ENCODE data around the gene SMLR1. TPM values are rescaled to one million over a fixed set of nuclear protein-coding genes. Genes with fewer than 3 reads are reported as not detected.

Gene SMLR1
- total and polyA plus RNA-seq, 8 donors, result 0.13 to 0.23 (median 0.19) TPM; not detected in 2

DNA sequence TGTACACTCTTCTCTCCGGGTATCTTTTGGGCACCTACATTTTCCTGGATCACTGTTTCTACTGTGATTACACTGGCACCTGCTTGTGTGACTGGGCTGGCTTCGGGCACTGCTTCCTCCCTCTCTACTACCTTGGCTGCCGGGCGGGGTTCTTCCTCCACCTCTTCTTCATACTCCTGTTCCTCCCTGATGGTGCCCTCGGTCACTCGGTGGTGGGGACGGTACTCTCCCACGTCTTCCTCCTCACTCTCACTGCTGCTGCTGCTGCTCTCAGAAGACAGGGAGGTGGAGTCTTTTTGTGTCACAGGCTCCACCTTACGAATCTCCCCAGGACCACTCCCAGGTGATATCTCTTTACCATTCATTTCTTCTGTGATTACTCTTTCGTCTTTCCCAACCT lies 42.5 kb downstream of the SMLR1 start:
- intact Hi-C loops (cut with DNase I), result no loop called here

DNA sequence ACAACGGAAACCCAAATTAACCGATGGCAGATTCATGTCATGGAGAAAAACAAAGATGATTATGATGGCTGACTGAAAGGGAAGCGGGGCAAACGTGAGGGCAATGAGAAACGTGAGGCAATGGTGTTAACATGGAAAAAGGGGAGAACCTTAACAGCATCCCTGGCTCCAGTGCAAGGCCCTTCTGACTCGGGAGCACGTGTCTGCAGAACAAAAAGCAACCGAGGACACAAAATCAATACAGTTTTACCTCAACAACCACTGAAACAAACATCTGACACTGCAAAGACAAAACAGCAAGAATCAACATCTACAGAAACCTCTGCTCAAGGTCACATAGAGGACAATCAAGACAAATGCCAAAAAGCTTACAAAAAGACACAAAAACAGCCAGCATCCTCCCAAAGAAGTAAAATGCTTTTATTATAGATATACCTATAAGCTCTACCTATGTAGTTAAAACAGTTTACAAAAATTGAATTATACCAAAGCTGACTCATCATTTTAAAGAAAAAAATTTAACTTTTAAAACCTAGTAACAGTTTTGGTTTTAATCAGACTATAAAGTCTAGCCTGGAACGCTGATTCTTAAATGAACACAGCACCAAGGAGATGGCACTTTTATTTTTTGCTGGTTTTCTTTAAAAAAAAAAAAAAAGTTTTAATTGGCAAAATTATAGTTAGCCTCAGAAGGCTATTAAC lies 43.1 kb downstream of the SMLR1 start:
- no peak for DNase-seq
- no peaks in the 10 kb centered on the region for H3K9me3 ChIP-seq
- TF ChIP-seq, protein P1, sequence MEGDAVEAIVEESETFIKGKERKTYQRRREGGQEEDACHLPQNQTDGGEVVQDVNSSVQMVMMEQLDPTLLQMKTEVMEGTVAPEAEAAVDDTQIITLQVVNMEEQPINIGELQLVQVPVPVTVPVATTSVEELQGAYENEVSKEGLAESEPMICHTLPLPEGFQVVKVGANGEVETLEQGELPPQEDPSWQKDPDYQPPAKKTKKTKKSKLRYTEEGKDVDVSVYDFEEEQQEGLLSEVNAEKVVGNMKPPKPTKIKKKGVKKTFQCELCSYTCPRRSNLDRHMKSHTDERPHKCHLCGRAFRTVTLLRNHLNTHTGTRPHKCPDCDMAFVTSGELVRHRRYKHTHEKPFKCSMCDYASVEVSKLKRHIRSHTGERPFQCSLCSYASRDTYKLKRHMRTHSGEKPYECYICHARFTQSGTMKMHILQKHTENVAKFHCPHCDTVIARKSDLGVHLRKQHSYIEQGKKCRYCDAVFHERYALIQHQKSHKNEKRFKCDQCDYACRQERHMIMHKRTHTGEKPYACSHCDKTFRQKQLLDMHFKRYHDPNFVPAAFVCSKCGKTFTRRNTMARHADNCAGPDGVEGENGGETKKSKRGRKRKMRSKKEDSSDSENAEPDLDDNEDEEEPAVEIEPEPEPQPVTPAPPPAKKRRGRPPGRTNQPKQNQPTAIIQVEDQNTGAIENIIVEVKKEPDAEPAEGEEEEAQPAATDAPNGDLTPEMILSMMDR (IDR thresholded peaks at IDR 0.05), result no peak
- H3K27me3 ChIP-seq, result no peaks in the 10 kb centered on the region
- no peak for ATAC-seq
- peaks cover 0 to 13% of the 10 kb centered on the region in 2 donors for H3K36me3 ChIP-seq
- intact Hi-C loops (cut with DNase I), result no loop called here
- no peak overlapping the region for H3K4me3 ChIP-seq
- H3K4me1 ChIP-seq, result no peaks in the 10 kb centered on the region
- no peak overlapping the region for H3K27ac ChIP-seq

More for the DNA sequence above, 42.5 kb downstream of the SMLR1 start:
- H3K4me1 ChIP-seq, result no peaks in the 10 kb centered on the region
- H3K27ac ChIP-seq, result no peak overlapping the region
- no peak overlapping the region for H3K4me3 ChIP-seq
- ATAC-seq (no peak), DNase-seq (no peak)
- no peaks in the 10 kb centered on the region for H3K9me3 ChIP-seq
- H3K36me3 ChIP-seq, result peaks cover 0 to 15% of the 10 kb centered on the region in 2 donors
- TF ChIP-seq, protein P1 (IDR thresholded peaks at IDR 0.05), result no peak
- no peaks in the 10 kb centered on the region for H3K27me3 ChIP-seq

DNA sequence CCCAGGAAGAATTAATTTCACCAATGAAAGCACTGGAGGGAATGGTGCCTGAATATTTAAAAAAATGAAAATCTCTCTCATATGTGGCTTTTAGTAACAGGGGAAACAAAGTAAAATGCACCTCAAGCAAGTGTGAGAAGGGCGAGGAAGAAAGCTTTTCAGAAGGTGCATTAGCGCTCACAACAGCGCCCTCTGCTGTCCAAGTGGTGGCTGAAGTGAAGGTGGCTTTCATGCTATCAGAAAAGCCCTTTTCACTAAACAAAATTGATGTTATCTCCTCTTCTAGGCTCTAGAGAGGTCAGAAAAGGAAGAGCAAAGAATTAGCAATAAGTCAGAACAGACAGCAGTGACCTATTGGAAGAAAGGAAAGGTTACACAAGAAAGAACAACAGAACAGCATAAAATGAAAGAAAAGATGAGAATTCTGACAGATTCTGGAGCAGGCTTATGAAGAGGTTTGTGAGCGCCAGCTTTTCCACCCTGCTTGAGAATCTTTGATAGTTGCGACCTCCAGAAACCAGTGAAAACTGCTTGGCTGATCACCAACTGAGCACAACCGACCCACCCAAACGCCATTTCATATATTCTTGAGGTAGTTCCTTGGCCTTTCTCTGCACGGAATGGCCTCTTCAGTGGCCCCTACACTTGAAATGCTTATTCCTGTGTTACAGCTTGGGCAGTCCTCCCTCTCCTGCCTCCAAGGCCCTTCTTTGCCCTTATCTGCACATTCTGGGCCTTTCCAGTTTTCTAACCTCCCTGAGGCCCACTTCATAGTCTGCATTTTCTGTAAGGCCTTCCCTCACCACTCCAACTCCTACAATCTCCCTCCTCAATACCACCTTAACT lies 45.3 kb downstream of the SMLR1 start:
- intact Hi-C loops (cut with DNase I), result no loop called here
- ATAC-seq (peak; percentile 78), DNase-seq (peak; percentile 42 to 81 (median 56))
- Histone ChIP-seq H3K4me3 (no peak overlapping the region), H3K4me1 (no peaks in the 10 kb centered on the region), H3K9me3 (no peaks in the 10 kb centered on the region), H3K36me3 (peaks cover 0 to 8% of the 10 kb centered on the region in 2 donors), H3K27ac (no peak overlapping the region), H3K27me3 (no peaks in the 10 kb centered on the region)
- TF ChIP-seq, protein P1 (IDR thresholded peaks at IDR 0.05), result peak; percentile 83 to 84

DNA sequence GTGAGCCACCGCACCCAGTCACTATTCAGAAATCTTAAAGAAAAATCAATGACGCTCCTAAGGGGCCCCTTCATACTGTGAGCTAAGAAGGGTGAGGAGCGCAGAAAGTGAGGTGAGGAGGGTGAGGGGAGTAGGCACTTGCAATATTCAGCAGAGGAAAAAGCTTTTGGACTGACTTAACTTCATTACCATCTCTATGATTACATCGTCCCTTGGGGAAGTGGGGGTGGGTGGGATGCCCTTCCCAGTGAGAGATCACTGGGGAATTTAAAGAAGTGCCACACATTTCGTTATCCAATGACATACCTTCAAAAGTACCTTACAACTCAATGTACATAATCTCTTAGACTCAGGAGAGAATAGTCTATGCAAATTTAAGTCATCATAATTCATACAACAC lies 46.5 kb downstream of the SMLR1 start:
- intact Hi-C loops (cut with DNase I), result no loop called here
- Histone ChIP-seq H3K36me3 (peaks cover 0 to 8% of the 10 kb centered on the region in 2 donors), H3K4me3 (no peak overlapping the region), H3K4me1 (no peaks in the 10 kb centered on the region), H3K27ac (no peak overlapping the region), H3K9me3 (no peaks in the 10 kb centered on the region), H3K27me3 (no peaks in the 10 kb centered on the region)
- no peak for DNase-seq
- TF ChIP-seq, protein P1 (IDR thresholded peaks at IDR 0.05), result no peak
- no peak for ATAC-seq

DNA sequence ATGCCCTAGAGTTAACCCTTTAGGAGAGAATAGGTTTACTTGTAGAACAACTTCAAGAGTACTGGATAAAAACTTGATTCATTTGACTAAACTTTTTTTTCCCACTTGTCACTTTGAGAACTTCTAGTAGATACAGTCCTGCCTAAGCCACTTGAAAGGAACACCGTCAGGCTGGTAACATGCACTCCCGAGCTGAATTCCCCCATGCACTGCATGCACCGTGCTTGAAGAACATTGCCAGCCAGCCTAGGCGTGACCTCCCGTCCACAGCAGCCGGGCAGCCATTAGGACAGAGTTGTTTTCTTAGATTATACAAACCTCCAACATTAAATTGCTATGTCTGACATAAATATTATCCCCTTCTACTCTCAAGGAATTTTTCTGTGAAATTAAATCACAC lies 52.6 kb downstream of the SMLR1 start:
- TF ChIP-seq, protein P1 (IDR thresholded peaks at IDR 0.05), result no peak
- H3K4me1 ChIP-seq, result no peaks in the 10 kb centered on the region
- no peaks in the 10 kb centered on the region for H3K27me3 ChIP-seq
- no peak overlapping the region for H3K27ac ChIP-seq
- H3K4me3 ChIP-seq, result no peak overlapping the region
- DNase-seq (peak in 1 of 4 donors; percentile 50), ATAC-seq (no peak)
- H3K36me3 ChIP-seq, result no peaks in the 10 kb centered on the region
- no peaks in the 10 kb centered on the region for H3K9me3 ChIP-seq
- intact Hi-C loops (cut with DNase I), result no loop called here

Measured in left lung (tissue), 10 donors.